Measurements from ENCODE around the gene BANP. TPM values are rescaled to one million over a fixed set of nuclear protein-coding genes. Genes with fewer than 3 reads are reported as not detected.
"Not testable (repeated sequence)": the region's sequence is repeated elsewhere in the genome, so short reads cannot be mapped to it uniquely, and the experiment has no call there.

The BANP gene
- total RNA-seq, 1 donor from 2014 or later, result 17.6 TPM

DNA sequence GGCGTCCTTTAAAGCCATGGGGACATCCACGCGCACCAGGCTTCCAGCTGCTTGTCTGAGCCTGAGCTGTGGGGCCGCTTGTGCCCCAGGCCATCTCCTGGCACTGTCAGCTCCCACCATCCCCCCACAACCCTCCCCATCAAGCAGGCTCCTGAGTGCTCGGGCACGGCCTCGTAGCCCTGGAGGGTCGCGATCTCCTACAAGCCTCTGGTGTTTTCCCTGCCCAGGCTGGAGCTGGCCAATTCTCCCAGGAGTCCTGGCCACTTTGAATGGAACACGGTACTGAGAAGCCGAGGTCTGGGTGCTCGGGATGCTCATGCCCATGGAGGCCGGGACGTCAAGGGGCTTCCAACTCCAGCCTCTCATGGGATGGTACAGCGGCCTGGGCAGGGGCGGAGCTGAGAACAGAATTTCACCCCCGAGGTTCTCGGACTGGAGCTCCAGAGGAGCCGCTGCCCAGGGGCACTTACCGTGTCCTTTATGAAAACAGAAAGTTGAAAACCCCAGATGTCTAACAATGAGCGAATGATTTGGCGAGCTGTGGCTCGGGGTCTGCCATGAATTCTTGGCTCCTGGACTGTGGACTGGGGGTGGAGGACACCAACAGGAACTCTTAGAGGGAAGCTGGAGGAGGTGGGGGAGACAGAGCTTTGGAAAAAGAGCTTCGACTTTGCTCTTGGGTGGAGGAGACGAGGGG is 142.5 kb downstream of the BANP start:
- DNase-seq (ENCODE audit: low read depth); H3K4me3 ChIP-seq (ENCODE audit: low read depth, low read length): not testable (repeated sequence)

GRCh38 chr16:88094253-88094575 is 143.0 kb downstream of the BANP start:
- not testable (repeated sequence) for H3K4me3 ChIP-seq (ENCODE audit: low read depth, low read length); DNase-seq (ENCODE audit: low read depth)

DNA sequence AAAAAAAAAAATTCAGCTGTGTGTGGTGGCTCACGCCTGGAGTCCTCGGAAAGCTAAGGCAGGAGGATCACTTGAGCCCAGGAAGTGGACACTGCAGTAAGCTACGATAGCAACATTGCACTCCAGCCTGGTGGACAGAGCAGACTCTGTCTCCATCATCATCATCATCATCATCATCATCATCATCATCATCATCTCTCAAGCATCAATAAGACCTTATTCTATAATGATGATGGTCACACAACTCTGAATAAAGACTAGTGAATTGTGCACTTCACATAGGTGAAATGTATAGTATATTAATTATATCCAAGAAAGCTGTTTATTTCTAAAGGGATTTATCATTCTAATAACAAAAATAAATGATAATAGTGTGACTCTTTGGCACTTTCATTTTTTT is 143.7 kb downstream of the BANP start:
- not testable (repeated sequence) for H3K4me3 ChIP-seq (ENCODE audit: low read depth, low read length); DNase-seq (ENCODE audit: low read depth)

DNA sequence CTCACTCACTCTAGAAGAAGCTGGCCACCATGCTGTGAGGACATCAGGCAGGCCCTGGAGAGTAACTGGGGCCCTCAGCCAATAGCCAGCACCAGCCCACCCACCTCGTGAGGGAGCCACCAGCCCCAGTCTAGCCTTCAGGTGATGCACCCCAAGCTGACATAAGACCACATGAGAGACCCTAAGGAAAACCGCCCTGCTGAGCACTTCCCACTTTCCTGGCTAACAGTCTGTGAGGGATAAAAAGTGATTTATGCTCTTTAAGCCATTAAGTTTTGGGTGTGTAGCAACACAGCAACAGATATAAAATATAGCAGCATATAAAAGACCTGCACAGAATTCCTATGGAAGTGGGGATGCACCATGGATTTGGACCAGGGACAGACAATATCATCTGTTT is 145.4 kb downstream of the BANP start:
- not testable (repeated sequence) for DNase-seq (ENCODE audit: low read depth)

GRCh38 chr16:88098731-88099562 is 147.7 kb downstream of the BANP start:
- not testable (repeated sequence) for DNase-seq (ENCODE audit: low read depth); H3K4me3 ChIP-seq (ENCODE audit: low read depth, low read length)

More for the DNA sequence above, 145.4 kb downstream of the BANP start:
- H3K4me3 ChIP-seq (ENCODE audit: low read depth, low read length), result not testable (repeated sequence)

DNA sequence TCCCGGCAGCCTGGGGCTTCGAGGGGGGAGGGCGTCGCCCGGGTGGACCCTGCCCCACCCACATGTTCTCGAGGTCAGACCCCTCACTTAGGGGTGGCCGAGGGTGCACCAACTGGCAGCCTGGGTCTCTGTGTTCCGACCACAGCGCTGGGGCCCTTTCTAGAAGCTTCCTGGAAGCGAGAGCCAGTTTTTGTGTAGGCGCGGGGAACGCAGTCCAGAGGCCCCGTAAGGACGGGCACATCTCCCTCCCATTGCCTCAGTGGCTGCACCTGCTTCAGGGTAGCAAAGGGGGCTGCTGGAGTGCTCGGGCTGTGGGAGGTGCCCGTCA is 148.3 kb downstream of the BANP start:
- no peak for DNase-seq (ENCODE audit: low read depth)
- H3K4me3 ChIP-seq (ENCODE audit: low read depth, low read length), result no peak overlapping the region
- no peak for TF ChIP-seq CTCF (conservative IDR thresholded peaks at IDR 0.05; ENCODE audit: low read depth, low read length)

- not testable (repeated sequence) for DNase-seq (ENCODE audit: low read depth)
Measured at GRCh38 chr16:88099956-88100355, 148.7 kb downstream of the BANP start.

DNA sequence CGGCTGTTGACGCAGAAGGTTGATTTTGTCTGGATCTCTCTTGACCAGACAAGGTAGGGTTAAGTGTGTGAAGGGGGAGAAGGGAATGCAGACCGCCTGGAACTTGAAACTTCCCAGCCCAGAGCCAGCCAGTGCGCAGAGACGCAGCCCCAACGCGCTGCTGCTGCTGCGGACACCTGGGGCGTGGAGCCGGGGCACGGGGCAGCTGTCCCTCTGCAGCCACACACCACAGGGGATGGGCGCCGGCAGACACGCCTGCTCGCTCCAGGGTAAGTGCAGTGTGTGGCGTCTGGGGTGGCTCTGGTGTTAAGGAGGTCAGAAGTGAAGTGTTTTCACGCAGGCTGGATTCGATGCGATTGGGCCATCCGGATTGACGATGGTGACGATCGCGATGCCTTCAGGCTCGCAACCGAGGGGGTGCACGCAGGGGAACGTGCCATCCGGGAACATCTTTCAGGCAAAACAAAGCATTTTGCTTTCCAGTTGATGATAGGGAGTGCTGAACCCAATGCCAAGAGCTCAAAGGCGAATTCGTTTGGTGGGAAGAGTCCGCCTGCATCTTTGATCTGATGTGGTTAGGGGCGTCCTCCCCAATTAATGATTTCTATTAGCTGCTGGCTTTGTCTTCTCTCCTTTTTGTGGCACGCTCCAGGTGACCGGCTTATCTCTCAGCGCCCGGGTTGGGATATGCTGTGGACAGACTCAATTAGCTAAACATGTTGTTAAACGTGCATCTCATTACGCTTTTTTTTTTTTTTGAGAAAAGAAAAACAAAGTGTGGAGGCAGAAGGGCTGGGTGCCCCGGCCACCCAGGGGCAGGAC is 149.8 kb downstream of the BANP start:
- not testable (repeated sequence) for H3K4me3 ChIP-seq (ENCODE audit: low read depth, low read length); DNase-seq (ENCODE audit: low read depth)

More at GRCh38 chr16:88099956-88100355, 148.7 kb downstream of the BANP start:
- H3K4me3 ChIP-seq (ENCODE audit: low read depth, low read length), result not testable (repeated sequence)

DNA sequence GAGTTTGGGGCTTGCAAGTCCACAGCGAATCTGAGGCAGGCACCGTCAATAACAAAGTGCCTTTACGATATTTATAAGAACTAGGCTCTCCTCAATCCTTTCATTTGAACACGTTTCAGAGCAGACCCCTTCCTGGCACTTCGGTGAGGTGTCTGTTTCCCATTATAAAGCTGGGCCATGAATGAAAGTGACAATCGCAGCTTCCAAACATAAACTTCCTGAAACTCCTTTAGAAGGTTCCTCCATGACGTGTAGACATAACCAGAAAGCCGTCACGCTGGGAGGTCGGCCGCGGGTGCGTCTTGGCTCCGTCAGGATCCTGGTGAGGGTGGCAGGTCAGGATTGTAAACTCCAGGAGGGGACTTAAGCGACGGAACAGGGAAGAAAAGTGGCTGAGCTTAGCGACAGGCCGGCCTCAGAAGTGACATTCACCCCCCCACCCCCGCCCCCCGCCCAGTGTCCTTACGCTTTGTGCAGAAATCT is 150.4 kb downstream of the BANP start:
- not testable (repeated sequence) for H3K4me3 ChIP-seq (ENCODE audit: low read depth, low read length); DNase-seq (ENCODE audit: low read depth)

DNA sequence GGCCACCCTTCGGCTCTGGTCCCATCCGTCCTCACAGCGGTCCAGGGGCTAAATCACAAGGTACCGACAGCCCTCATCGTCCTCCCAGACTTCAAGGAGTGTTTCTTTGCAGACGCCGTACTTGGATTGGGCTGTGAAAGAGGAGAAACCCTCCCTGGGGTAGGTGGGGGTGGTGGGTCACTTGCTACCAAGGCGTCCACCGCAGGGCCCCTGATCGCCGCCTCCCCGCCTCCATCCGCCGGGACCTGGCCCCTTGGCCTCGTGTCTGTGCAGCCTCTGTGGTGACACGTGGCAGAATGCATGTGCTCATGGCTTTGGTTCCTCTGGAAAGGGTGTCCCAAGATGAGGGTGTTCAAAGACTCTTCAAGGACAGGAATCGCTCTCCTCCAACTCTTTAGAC is 151.4 kb downstream of the BANP start:
- no peak for TF ChIP-seq CTCF (conservative IDR thresholded peaks at IDR 0.05; ENCODE audit: low read depth, low read length)
- no peak for DNase-seq (ENCODE audit: low read depth)

DNA sequence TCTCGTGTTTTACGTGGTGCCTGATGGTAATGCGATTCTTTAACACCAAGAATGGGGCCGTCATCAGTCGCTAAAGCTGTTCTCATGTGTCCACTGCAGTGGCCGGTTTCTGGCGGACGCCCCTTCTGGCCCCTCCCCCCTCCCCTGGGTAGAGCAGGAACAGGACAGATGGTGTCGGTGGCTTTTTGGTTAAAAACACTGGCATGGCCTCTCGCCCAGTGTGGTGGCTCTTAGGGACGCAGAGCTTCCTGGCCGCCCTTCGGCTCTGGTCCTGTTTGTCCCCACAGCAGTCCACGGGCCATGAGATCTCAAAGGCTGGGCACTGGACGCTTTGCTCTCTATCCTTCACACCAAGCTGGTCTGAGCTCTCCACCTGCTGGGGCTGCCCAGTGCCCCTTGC is 151.8 kb downstream of the BANP start:
- TF ChIP-seq CTCF (conservative IDR thresholded peaks at IDR 0.05; ENCODE audit: low read depth, low read length), result no peak
- DNase-seq (ENCODE audit: low read depth), result no peak
- H3K4me3 ChIP-seq (ENCODE audit: low read depth, low read length), result no peak overlapping the region

More for the DNA sequence above, 151.4 kb downstream of the BANP start:
- H3K4me3 ChIP-seq (ENCODE audit: low read depth, low read length), result no peak overlapping the region

Data from epithelial cell of proximal tubule (primary cell).